Calu3 (cell line): ENCODE data around the gene CMTM2. TPM values are rescaled to one million over a fixed set of nuclear protein-coding genes. Genes with fewer than 3 reads are reported as not detected.

Source experiments
- BruUV-seq: library from RNA; stranded (reverse); fragments of 400-500 nt; replicated peaks from 2 replicates; lab custom pipeline; 2021; lab: Mats Ljungman, UMichigan
- CTCF ChIA-PET: fragments of 300-600 bp; sonication (Branson Sonifier 250); formaldehyde crosslinking; loops from one replicate; lab custom pipeline; 2022; ENCODE audit warnings: antibody characterized with exemption; lab: Charles Lee
- DNase-seq: peaks from one replicate; pipeline ENCODE4 v3.0.0; 2022
- H3K27ac Mint-ChIP-seq: one replicate; pipeline ENCODE4 v1.8.0; 2022; ENCODE audit warnings: mixed read lengths; ENCODE audit not compliant: unreplicated experiment
- H3K27me3 Mint-ChIP-seq: one replicate; pipeline ENCODE4 v1.8.0; 2022; ENCODE audit warnings: mixed read lengths; ENCODE audit not compliant: unreplicated experiment
- H3K36me3 Mint-ChIP-seq: one replicate; pipeline ENCODE4 v1.8.0; 2022; ENCODE audit warnings: mild to moderate bottlenecking, moderate library complexity, mixed read lengths; ENCODE audit not compliant: insufficient read depth, unreplicated experiment
- H3K4me1 Mint-ChIP-seq: one replicate; pipeline ENCODE4 v1.8.0; 2022; ENCODE audit warnings: mild to moderate bottlenecking, low read depth, mixed read lengths; ENCODE audit not compliant: unreplicated experiment
- H3K4me3 Mint-ChIP-seq: one replicate; pipeline ENCODE4 v1.8.0; 2022; ENCODE audit warnings: mild to moderate bottlenecking, low read depth, moderate library complexity, mixed read lengths; ENCODE audit not compliant: unreplicated experiment
- H3K9me3 Mint-ChIP-seq: one replicate; pipeline ENCODE4 v1.8.0; 2022; ENCODE audit warnings: low read depth, mixed read lengths; ENCODE audit not compliant: unreplicated experiment
- CTCF ChIP-seq: fragments of 200-600 bp; IDR thresholded peaks from one replicate; pipeline ENCODE4 v1.8.0; 2022; ENCODE audit warnings: antibody characterized with exemption; ENCODE audit not compliant: unreplicated experiment
- intact Hi-C: fragments of 100-400 bp; cut with micrococcal nuclease; formaldehyde crosslinking; loops from one replicate; pipeline ENCODE4 v1.10.0; 2022; ENCODE audit not compliant: unreplicated experiment
- total RNA-seq: library from RNA; stranded (reverse); gene quantifications from 2 replicates; pipeline ENCODE4 v1.2.3, GENCODE V29; 2022

CMTM2 gene
- total RNA-seq, 1 experiment from 2014 or later = 0.92 TPM

GRCh38 chr16:66574081-66574480 is 5.2 kb upstream of the CMTM2 start:
- H3K27me3 Mint-ChIP-seq = no peaks in the 10 kb centered on the region
- no peak for TF ChIP-seq CTCF
- H3K36me3 Mint-ChIP-seq = peaks cover 28% of the 10 kb centered on the region
- no TSS peak for BruUV-seq
- H3K27ac Mint-ChIP-seq = no peak overlapping the region
- CTCF ChIA-PET = no interaction called here
- H3K4me1 Mint-ChIP-seq = peaks cover 7% of the 10 kb centered on the region
- H3K9me3 Mint-ChIP-seq = no peaks in the 10 kb centered on the region
- H3K4me3 Mint-ChIP-seq = no peak overlapping the region
- intact Hi-C loops = no loop called here
- no peak for DNase-seq

GRCh38 chr16:66574531-66574930 is 4.7 kb upstream of the CMTM2 start:
- intact Hi-C loops = no loop called here
- TF ChIP-seq CTCF = no peak
- Mint-ChIP-seq H3K27ac (no peak overlapping the region), H3K27me3 (no peaks in the 10 kb centered on the region), H3K36me3 (peaks cover 28% of the 10 kb centered on the region), H3K4me1 (peaks cover 5% of the 10 kb centered on the region), H3K9me3 (no peaks in the 10 kb centered on the region), H3K4me3 (no peak overlapping the region)
- DNase-seq = no peak
- no TSS peak for BruUV-seq
- CTCF ChIA-PET = no interaction called here

GRCh38 chr16:66575060-66575459 is 4.2 kb upstream of the CMTM2 start:
- intact Hi-C loops = no loop called here
- peaks cover 7% of the 10 kb centered on the region for H3K4me1 Mint-ChIP-seq
- no peaks in the 10 kb centered on the region for H3K27me3 Mint-ChIP-seq
- peaks cover 28% of the 10 kb centered on the region for H3K36me3 Mint-ChIP-seq
- no peak for DNase-seq
- no peak for TF ChIP-seq CTCF
- H3K27ac Mint-ChIP-seq = no peak overlapping the region
- H3K4me3 Mint-ChIP-seq = no peak overlapping the region
- CTCF ChIA-PET = interaction anchor here (0.6 to 1.1 kb wide), 3 partner anchors 12 to 168 kb away, joined by 3 to 4 read pairs (median 4); no protein-coding TSS in a partner anchor
- no TSS peak for BruUV-seq
- no peaks in the 10 kb centered on the region for H3K9me3 Mint-ChIP-seq

GRCh38 chr16:66576296-66576695 is 3.0 kb upstream of the CMTM2 start:
- Mint-ChIP-seq H3K4me3 (no peak overlapping the region), H3K27ac (no peak overlapping the region), H3K27me3 (no peaks in the 10 kb centered on the region), H3K9me3 (no peaks in the 10 kb centered on the region), H3K36me3 (peaks cover 21% of the 10 kb centered on the region), H3K4me1 (peaks cover 20% of the 10 kb centered on the region)
- no peak for TF ChIP-seq CTCF
- no TSS peak for BruUV-seq
- intact Hi-C loops = no loop called here
- no peak for DNase-seq
- CTCF ChIA-PET = interaction anchor here (1.1 kb wide), 1 partner anchor 13 kb away, joined by 4 read pairs; no protein-coding TSS in a partner anchor
